WTC11 (cell line): ENCODE data around the gene FHOD1. TPM values are rescaled to one million over a fixed set of nuclear protein-coding genes. Genes with fewer than 3 reads are reported as not detected.

Source experiments
- ATAC-seq: fragments of 200-7000 bp; cut with Tn5 transposase; 2 replicates; pipeline ENCODE4 v1.10.0; 2021; ENCODE audit warnings: mild to moderate bottlenecking, moderate library complexity
- Bru-seq: library from RNA; stranded (reverse); fragments of 400-500 nt; gene quantifications from one replicate; lab custom pipeline; 2021; lab: Mats Ljungman, UMichigan
- CTCF ChIA-PET: fragments of 300-600 bp; sonication (Branson Sonifier 250); formaldehyde crosslinking; loops from one replicate; lab custom pipeline; 2021; ENCODE audit warnings: antibody characterized with exemption; lab: Charles Lee
- POLR2A ChIA-PET: fragments of 350-600 bp; sonication (Branson Sonifier 250); formaldehyde crosslinking; loops from one replicate; lab custom pipeline; 2021; ENCODE audit warnings: antibody characterized with exemption; lab: Charles Lee
- DNase-seq: peaks from one replicate; pipeline ENCODE4 v3.0.0; 2021; ENCODE audit warnings: low spot score
- H3K27ac Mint-ChIP-seq: 2 replicates; pipeline ENCODE4 v1.8.0; 2021; ENCODE audit warnings: mixed read lengths
- H3K27me3 Mint-ChIP-seq: 2 replicates; pipeline ENCODE4 v1.8.0; 2021; ENCODE audit warnings: low read depth, mild to moderate bottlenecking, moderate library complexity, mixed read lengths
- H3K36me3 Mint-ChIP-seq: 2 replicates; pipeline ENCODE4 v1.8.0; 2021; ENCODE audit warnings: mixed read lengths
- H3K4me1 Mint-ChIP-seq: 2 replicates; pipeline ENCODE4 v1.8.0; 2022; ENCODE audit warnings: mixed read lengths
- H3K4me3 Mint-ChIP-seq: 2 replicates; pipeline ENCODE4 v1.8.0; 2021; ENCODE audit warnings: mild to moderate bottlenecking, moderate library complexity, mixed read lengths
- H3K9me3 Mint-ChIP-seq: 2 replicates; pipeline ENCODE4 v1.8.0; 2021; ENCODE audit warnings: mixed read lengths
- ATF1 ChIP-seq: sonication (generic); formaldehyde crosslinking; IDR thresholded peaks from 2 replicates; pipeline ENCODE4 v1.8.1; 2023; ENCODE audit warnings: mild to moderate bottlenecking, moderate library complexity, missing genetic modification reagents
- EMX1 ChIP-seq: fragments of 250-450 bp; sonication (Bioruptor Pico); IDR thresholded peaks from 2 replicates; pipeline ENCODE4 v1.8.0; 2021; ENCODE audit warnings: mild to moderate bottlenecking
- FOXK1 ChIP-seq: sonication (generic); formaldehyde crosslinking; IDR thresholded peaks from 2 replicates; pipeline ENCODE4 v1.8.0; 2022; ENCODE audit warnings: mild to moderate bottlenecking, moderate library complexity, missing genetic modification reagents
- GRHL2 ChIP-seq: fragments of 250-450 bp; sonication (Bioruptor Pico); IDR thresholded peaks from 2 replicates; pipeline ENCODE4 v1.8.0; 2022; ENCODE audit warnings: mild to moderate bottlenecking, moderate library complexity; ENCODE audit not compliant: insufficient replicate concordance, severe bottlenecking
- NFATC4 ChIP-seq: fragments of 250-450 bp; sonication (Bioruptor Pico); IDR thresholded peaks from 2 replicates; pipeline ENCODE4 v1.9.0; 2021; ENCODE audit warnings: mild to moderate bottlenecking
- NR3C1 ChIP-seq: sonication (generic); formaldehyde crosslinking; conservative IDR thresholded peaks from 2 replicates; pipeline ENCODE4 v1.8.1; 2023; ENCODE audit warnings: low read depth, mild to moderate bottlenecking, missing genetic modification reagents
- SMAD4 ChIP-seq: sonication (generic); formaldehyde crosslinking; IDR thresholded peaks from 2 replicates; pipeline ENCODE4 v1.8.0; 2022; ENCODE audit warnings: mild to moderate bottlenecking, missing genetic modification reagents
- ZNF232 ChIP-seq: sonication (generic); formaldehyde crosslinking; IDR thresholded peaks from 2 replicates; pipeline ENCODE4 v1.8.0; 2022; ENCODE audit warnings: mild to moderate bottlenecking, missing genetic modification reagents
- long read RNA-seq, 3 experiments: library from RNA in 1 of 3; library from capped mRNA in 1 of 3; library from polyadenylated mRNA in 1 of 3; unstranded in 2 of 3; stranded (forward) in 1 of 3; transcript quantifications; one replicate each; pipeline ENCODE4 v2.0.0, GENCODE V29; 2021
- total RNA-seq: library from RNA; stranded (reverse); gene quantifications from 3 replicates; pipeline ENCODE4 v1.2.3, GENCODE V29; 2021
- TF ChIP-seq, protein P1 (sequence below): fragments of 250-450 bp; sonication (Bioruptor Pico); IDR thresholded peaks from 2 replicates; pipeline ENCODE4 v1.9.0; 2021; ENCODE audit warnings: mild to moderate bottlenecking
- TF ChIP-seq, protein P2 (sequence below): sonication (generic); formaldehyde crosslinking; IDR thresholded peaks from 2 replicates; pipeline ENCODE4 v1.8.0; 2023; ENCODE audit warnings: missing genetic modification reagents
- TF ChIP-seq, protein P3 (sequence below): sonication (generic); formaldehyde crosslinking; IDR thresholded peaks from 2 replicates; pipeline ENCODE4 v1.8.1; 2022; ENCODE audit warnings: mild to moderate bottlenecking, moderate library complexity, missing genetic modification reagents
- TF ChIP-seq, protein P4 (sequence below): fragments of 200-600 bp; IDR thresholded peaks from 2 replicates; pipeline ENCODE4 v1.8.0; 2022; ENCODE audit warnings: antibody characterized with exemption
- TF ChIP-seq, protein P5 (sequence below): sonication (generic); formaldehyde crosslinking; IDR thresholded peaks from 2 replicates; pipeline ENCODE4 v1.8.1; 2023; ENCODE audit warnings: mild to moderate bottlenecking, missing genetic modification reagents, moderate library complexity
- TF ChIP-seq, protein P6 (sequence below): fragments of 250-450 bp; sonication (Bioruptor Pico); IDR thresholded peaks from 2 replicates; pipeline ENCODE4 v1.9.0; 2021; ENCODE audit warnings: mild to moderate bottlenecking, borderline replicate concordance
- TF ChIP-seq, protein P7 (sequence below): sonication (generic); formaldehyde crosslinking; IDR thresholded peaks from 2 replicates; pipeline ENCODE4 v1.8.0; 2023; ENCODE audit warnings: missing genetic modification reagents, mild to moderate bottlenecking, borderline replicate concordance
- TF ChIP-seq, protein P8 (sequence below): sonication (generic); formaldehyde crosslinking; IDR thresholded peaks from 2 replicates; pipeline ENCODE4 v1.8.1; 2022; ENCODE audit warnings: mild to moderate bottlenecking, missing genetic modification reagents, moderate library complexity, borderline replicate concordance

Gene FHOD1
- total RNA-seq, result 68.9 to 81.3 TPM (median 71.5 TPM) in 3 replicates
- percentile 63 among the genes with signal in this experiment for Bru-seq, nascent RNA
- long read RNA-seq, experiment 1, transcript FHOD1-201 (22 exons, 3,990 nt), result major isoform, 63 of 133 reads
- long read RNA-seq, experiment 1, partial matches to known transcripts, result 15 of 133 reads
- long read RNA-seq, experiment 1, other reads (novel, unspliced or antisense), result 55 of 133 reads
- long read RNA-seq, experiment 2, transcript FHOD1-201 (22 exons, 3,990 nt), result major isoform, 7 of 29 reads
- long read RNA-seq, experiment 2, partial matches to known transcripts, result 7 of 29 reads
- long read RNA-seq, experiment 2, other reads (novel, unspliced or antisense), result 15 of 29 reads
- long read RNA-seq, experiment 3, result 0 reads

DNA sequence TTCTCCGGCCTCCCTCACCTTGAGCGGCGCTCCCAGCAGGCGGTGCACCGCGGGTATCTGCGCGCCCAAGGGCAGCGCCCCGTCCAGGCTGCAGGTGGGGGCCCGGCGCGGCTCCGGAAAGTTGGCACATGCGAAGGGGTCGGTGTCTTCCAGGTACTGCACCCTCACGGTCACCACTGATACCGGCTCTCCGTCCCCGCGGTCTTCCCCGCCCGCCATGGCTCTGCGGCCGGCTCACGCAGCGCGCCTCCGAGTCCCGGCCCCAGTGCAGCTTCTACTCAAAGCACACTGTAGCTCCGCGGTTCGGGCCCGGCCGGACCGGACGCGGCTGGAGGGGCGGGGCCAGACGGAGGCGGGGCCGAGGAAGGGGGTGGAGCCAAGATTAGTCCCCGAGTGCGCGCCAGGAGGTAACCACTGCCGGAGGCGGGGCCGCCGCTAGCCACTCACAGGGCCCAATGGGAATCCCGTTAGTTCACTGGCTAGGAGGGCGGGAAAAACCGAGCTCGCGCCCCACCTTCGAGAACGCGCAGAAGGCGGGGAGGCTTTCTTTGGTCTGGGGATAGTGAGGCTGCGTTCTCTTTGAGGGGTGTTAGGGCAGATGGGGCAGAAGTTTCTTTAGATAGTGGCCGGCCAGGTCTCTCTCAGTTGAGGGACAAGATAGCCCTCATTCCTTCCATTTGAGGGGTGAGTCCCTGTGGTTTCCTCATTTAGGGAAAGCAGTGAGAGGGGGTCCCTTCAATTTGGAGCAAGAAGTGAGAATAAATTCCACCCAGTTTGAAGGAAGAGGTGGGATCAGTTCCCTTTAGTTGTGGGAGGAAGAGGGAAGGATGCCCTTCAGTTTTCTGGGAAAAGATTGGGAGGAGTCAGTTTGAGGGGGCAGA lies at the start of gene FHOD1:
FHOD1 (minus strand) TSS at position 290 of the 881 bp plus-strand sequence; CDS start at position 219, 71 bp downstream.
- H3K27me3 Mint-ChIP-seq, result peaks cover 40% of the 10 kb centered on the region
- POLR2A ChIA-PET, result interaction anchor here (0.6 to 3.2 kb wide), 17 partner anchors 10 to 286 kb away, joined by 3 to 26 read pairs (median 3); partner anchors contain the start of genes CES3, PLEKHG4 and TMEM208
- H3K4me3 Mint-ChIP-seq, result peak within 1 kb of the TSS; percentile 89
- CTCF ChIA-PET, result interaction anchor here (0.6 to 5.0 kb wide), 46 partner anchors 9 to 337 kb away, joined by 3 to 57 read pairs (median 7); partner anchors contain the start of genes ATP6V0D1, B3GNT9, CES3 and ELMO3
- ATAC-seq, result peak; percentile 61
- no peaks in the 10 kb centered on the region for H3K9me3 Mint-ChIP-seq
- peak within 1 kb of the TSS; percentile 85 for H3K27ac Mint-ChIP-seq
- no peaks in the 10 kb centered on the region for H3K36me3 Mint-ChIP-seq
- peak; percentile 99 for DNase-seq
- peaks cover 33% of the 10 kb centered on the region for H3K4me1 Mint-ChIP-seq
- TF ChIP-seq, protein P1, sequence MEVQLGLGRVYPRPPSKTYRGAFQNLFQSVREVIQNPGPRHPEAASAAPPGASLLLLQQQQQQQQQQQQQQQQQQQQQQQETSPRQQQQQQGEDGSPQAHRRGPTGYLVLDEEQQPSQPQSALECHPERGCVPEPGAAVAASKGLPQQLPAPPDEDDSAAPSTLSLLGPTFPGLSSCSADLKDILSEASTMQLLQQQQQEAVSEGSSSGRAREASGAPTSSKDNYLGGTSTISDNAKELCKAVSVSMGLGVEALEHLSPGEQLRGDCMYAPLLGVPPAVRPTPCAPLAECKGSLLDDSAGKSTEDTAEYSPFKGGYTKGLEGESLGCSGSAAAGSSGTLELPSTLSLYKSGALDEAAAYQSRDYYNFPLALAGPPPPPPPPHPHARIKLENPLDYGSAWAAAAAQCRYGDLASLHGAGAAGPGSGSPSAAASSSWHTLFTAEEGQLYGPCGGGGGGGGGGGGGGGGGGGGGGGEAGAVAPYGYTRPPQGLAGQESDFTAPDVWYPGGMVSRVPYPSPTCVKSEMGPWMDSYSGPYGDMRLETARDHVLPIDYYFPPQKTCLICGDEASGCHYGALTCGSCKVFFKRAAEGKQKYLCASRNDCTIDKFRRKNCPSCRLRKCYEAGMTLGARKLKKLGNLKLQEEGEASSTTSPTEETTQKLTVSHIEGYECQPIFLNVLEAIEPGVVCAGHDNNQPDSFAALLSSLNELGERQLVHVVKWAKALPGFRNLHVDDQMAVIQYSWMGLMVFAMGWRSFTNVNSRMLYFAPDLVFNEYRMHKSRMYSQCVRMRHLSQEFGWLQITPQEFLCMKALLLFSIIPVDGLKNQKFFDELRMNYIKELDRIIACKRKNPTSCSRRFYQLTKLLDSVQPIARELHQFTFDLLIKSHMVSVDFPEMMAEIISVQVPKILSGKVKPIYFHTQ (CRISPR knock-in tag), result no peak
- TF ChIP-seq EMX1 (no peak), NFATC4 (CRISPR knock-in tag) (no peak), GRHL2 (CRISPR knock-in tag) (no peak), ZNF232 (CRISPR knock-in tag) (no peak; the same call in 1 of the 2 replicates), ATF1 (no peak), FOXK1 (CRISPR knock-in tag) (no peak), NR3C1 (CRISPR knock-in tag) (no peak), SMAD4 (CRISPR knock-in tag) (no peak)
- TF ChIP-seq, protein P2, sequence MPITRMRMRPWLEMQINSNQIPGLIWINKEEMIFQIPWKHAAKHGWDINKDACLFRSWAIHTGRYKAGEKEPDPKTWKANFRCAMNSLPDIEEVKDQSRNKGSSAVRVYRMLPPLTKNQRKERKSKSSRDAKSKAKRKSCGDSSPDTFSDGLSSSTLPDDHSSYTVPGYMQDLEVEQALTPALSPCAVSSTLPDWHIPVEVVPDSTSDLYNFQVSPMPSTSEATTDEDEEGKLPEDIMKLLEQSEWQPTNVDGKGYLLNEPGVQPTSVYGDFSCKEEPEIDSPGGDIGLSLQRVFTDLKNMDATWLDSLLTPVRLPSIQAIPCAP, result no peak
- TF ChIP-seq, protein P3, sequence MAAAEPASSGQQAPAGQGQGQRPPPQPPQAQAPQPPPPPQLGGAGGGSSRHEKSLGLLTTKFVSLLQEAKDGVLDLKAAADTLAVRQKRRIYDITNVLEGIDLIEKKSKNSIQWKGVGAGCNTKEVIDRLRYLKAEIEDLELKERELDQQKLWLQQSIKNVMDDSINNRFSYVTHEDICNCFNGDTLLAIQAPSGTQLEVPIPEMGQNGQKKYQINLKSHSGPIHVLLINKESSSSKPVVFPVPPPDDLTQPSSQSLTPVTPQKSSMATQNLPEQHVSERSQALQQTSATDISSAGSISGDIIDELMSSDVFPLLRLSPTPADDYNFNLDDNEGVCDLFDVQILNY, result peak; percentile 98
- TF ChIP-seq, protein P4, sequence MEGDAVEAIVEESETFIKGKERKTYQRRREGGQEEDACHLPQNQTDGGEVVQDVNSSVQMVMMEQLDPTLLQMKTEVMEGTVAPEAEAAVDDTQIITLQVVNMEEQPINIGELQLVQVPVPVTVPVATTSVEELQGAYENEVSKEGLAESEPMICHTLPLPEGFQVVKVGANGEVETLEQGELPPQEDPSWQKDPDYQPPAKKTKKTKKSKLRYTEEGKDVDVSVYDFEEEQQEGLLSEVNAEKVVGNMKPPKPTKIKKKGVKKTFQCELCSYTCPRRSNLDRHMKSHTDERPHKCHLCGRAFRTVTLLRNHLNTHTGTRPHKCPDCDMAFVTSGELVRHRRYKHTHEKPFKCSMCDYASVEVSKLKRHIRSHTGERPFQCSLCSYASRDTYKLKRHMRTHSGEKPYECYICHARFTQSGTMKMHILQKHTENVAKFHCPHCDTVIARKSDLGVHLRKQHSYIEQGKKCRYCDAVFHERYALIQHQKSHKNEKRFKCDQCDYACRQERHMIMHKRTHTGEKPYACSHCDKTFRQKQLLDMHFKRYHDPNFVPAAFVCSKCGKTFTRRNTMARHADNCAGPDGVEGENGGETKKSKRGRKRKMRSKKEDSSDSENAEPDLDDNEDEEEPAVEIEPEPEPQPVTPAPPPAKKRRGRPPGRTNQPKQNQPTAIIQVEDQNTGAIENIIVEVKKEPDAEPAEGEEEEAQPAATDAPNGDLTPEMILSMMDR, result no peak
- TF ChIP-seq, protein P5, sequence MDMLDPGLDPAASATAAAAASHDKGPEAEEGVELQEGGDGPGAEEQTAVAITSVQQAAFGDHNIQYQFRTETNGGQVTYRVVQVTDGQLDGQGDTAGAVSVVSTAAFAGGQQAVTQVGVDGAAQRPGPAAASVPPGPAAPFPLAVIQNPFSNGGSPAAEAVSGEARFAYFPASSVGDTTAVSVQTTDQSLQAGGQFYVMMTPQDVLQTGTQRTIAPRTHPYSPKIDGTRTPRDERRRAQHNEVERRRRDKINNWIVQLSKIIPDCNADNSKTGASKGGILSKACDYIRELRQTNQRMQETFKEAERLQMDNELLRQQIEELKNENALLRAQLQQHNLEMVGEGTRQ, result no peak
- TF ChIP-seq, protein P6, sequence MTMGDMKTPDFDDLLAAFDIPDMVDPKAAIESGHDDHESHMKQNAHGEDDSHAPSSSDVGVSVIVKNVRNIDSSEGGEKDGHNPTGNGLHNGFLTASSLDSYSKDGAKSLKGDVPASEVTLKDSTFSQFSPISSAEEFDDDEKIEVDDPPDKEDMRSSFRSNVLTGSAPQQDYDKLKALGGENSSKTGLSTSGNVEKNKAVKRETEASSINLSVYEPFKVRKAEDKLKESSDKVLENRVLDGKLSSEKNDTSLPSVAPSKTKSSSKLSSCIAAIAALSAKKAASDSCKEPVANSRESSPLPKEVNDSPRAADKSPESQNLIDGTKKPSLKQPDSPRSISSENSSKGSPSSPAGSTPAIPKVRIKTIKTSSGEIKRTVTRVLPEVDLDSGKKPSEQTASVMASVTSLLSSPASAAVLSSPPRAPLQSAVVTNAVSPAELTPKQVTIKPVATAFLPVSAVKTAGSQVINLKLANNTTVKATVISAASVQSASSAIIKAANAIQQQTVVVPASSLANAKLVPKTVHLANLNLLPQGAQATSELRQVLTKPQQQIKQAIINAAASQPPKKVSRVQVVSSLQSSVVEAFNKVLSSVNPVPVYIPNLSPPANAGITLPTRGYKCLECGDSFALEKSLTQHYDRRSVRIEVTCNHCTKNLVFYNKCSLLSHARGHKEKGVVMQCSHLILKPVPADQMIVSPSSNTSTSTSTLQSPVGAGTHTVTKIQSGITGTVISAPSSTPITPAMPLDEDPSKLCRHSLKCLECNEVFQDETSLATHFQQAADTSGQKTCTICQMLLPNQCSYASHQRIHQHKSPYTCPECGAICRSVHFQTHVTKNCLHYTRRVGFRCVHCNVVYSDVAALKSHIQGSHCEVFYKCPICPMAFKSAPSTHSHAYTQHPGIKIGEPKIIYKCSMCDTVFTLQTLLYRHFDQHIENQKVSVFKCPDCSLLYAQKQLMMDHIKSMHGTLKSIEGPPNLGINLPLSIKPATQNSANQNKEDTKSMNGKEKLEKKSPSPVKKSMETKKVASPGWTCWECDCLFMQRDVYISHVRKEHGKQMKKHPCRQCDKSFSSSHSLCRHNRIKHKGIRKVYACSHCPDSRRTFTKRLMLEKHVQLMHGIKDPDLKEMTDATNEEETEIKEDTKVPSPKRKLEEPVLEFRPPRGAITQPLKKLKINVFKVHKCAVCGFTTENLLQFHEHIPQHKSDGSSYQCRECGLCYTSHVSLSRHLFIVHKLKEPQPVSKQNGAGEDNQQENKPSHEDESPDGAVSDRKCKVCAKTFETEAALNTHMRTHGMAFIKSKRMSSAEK (CRISPR knock-in tag), result no peak
- TF ChIP-seq, protein P7, sequence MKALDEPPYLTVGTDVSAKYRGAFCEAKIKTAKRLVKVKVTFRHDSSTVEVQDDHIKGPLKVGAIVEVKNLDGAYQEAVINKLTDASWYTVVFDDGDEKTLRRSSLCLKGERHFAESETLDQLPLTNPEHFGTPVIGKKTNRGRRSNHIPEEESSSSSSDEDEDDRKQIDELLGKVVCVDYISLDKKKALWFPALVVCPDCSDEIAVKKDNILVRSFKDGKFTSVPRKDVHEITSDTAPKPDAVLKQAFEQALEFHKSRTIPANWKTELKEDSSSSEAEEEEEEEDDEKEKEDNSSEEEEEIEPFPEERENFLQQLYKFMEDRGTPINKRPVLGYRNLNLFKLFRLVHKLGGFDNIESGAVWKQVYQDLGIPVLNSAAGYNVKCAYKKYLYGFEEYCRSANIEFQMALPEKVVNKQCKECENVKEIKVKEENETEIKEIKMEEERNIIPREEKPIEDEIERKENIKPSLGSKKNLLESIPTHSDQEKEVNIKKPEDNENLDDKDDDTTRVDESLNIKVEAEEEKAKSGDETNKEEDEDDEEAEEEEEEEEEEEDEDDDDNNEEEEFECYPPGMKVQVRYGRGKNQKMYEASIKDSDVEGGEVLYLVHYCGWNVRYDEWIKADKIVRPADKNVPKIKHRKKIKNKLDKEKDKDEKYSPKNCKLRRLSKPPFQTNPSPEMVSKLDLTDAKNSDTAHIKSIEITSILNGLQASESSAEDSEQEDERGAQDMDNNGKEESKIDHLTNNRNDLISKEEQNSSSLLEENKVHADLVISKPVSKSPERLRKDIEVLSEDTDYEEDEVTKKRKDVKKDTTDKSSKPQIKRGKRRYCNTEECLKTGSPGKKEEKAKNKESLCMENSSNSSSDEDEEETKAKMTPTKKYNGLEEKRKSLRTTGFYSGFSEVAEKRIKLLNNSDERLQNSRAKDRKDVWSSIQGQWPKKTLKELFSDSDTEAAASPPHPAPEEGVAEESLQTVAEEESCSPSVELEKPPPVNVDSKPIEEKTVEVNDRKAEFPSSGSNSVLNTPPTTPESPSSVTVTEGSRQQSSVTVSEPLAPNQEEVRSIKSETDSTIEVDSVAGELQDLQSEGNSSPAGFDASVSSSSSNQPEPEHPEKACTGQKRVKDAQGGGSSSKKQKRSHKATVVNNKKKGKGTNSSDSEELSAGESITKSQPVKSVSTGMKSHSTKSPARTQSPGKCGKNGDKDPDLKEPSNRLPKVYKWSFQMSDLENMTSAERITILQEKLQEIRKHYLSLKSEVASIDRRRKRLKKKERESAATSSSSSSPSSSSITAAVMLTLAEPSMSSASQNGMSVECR (CRISPR knock-in tag), result peak; percentile 13; the same call in 1 of the 2 replicates
- TF ChIP-seq, protein P8, sequence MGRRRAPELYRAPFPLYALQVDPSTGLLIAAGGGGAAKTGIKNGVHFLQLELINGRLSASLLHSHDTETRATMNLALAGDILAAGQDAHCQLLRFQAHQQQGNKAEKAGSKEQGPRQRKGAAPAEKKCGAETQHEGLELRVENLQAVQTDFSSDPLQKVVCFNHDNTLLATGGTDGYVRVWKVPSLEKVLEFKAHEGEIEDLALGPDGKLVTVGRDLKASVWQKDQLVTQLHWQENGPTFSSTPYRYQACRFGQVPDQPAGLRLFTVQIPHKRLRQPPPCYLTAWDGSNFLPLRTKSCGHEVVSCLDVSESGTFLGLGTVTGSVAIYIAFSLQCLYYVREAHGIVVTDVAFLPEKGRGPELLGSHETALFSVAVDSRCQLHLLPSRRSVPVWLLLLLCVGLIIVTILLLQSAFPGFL, result 0 out of 2 replicates have a peak, but pooled peaks have one; percentile 53
